Measurements from ENCODE around the gene PRKAG2. TPM values are rescaled to one million over a fixed set of nuclear protein-coding genes. Genes with fewer than 3 reads are reported as not detected.

Gene PRKAG2
- polyA plus RNA-seq, 2 donors, result 9.0 to 11.2 TPM

DNA sequence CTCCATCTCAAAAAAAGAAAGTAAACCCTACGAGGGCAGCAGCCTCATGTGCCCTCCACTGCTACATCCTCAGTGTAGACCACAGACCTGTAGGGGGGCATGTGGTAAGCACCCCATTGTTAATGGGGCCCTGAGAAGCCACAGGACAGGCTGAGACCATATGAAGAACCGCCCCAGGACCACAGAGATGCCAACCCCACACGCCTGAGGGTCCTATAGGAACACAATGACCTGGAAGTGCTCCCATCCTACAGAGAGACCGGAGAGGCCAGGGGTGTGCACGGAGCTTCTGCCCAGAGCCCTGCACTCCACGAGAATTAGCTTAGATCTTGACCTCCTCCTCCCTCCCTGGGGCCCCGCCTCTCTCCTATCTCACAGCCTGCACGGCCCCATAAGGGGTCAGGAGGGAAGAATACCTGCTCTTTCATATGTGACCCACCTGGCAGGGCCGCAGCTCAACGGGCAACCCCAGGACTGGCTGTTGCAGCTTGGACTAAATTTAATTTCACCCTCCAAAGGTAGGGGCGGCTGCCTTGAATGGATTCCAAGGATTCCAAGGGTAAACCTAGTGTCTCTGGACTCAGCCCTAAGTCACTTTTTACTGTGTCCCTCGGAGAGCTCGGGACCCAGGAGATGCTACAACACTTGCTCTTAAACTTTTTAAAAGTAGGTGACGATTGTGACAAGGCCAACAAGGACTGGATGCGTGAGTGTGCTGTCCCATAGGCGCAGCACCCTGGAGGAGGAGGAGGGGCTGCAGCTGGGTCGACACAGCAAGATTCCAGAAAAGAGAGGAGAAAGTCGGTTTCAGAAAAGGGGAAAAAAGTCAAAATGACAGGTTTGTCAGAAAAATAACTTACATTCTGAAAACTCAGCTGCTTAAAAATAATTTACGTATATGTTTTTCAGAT lies 24.2 kb downstream of the PRKAG2 start:
- Histone ChIP-seq H3K27ac (ENCODE audit: low read depth in 2 of 2, low read length in 1 of 2) (no peak overlapping the region), H3K36me3 (ENCODE audit: control insufficient read depth in 2 of 2, insufficient read depth in 2 of 2, low read length in 1 of 2) (no peaks in the 10 kb centered on the region), H3K4me1 (ENCODE audit: control insufficient read depth in 2 of 2, insufficient read depth in 2 of 2, low read length in 1 of 2) (peaks cover 0 to 20% of the 10 kb centered on the region in 2 donors), H3K27me3 (ENCODE audit: control insufficient read depth in 1 of 2, insufficient read depth in 2 of 2, low read length in 2 of 2) (no peaks in the 10 kb centered on the region), H3K4me3 (ENCODE audit: low read depth in 1 of 2, low read length in 2 of 2) (no peak overlapping the region), H3K9me3 (ENCODE audit: control insufficient read depth in 2 of 2, insufficient read depth in 1 of 2, low read depth in 1 of 2, low read length in 1 of 2) (no peaks in the 10 kb centered on the region)
- WGBS, 2 donors, result 89% methylated on average over 19 of the region's 19 CpGs

DNA sequence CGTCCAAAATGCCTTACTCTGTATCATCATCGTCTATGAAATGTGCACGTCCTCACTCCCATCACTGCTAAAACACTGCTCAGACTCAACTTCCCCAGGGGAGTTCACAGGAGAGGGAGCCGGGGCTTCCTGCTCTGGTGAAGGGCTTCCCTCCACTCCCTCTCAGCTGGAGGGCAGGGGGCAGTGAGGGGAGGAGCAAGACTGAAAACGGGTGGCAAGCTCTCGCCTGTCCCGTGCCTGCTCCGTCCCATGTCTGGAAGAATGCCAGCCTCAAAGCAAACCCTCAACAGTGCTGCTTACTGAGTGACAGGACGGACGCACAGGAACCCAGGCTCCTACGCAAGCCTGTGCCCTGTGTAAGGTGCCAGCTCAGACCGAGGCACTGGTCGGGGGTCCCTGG lies 25.1 kb downstream of the PRKAG2 start:
- Histone ChIP-seq H3K27me3 (ENCODE audit: control insufficient read depth in 1 of 2, insufficient read depth in 2 of 2, low read length in 2 of 2) (no peaks in the 10 kb centered on the region), H3K4me1 (ENCODE audit: control insufficient read depth in 2 of 2, insufficient read depth in 2 of 2, low read length in 1 of 2) (peaks cover 0 to 20% of the 10 kb centered on the region in 2 donors), H3K9me3 (ENCODE audit: control insufficient read depth in 2 of 2, insufficient read depth in 1 of 2, low read depth in 1 of 2, low read length in 1 of 2) (no peaks in the 10 kb centered on the region), H3K36me3 (ENCODE audit: control insufficient read depth in 2 of 2, insufficient read depth in 2 of 2, low read length in 1 of 2) (no peaks in the 10 kb centered on the region), H3K4me3 (ENCODE audit: low read depth in 1 of 2, low read length in 2 of 2) (peak overlapping the region; percentile 11 to 20), H3K27ac (ENCODE audit: low read depth in 2 of 2, low read length in 1 of 2) (peak overlapping the region; percentile 18 to 82)
- 29 to 35% methylated on average over 13 of the region's 13 CpGs for WGBS, 2 donors

DNA sequence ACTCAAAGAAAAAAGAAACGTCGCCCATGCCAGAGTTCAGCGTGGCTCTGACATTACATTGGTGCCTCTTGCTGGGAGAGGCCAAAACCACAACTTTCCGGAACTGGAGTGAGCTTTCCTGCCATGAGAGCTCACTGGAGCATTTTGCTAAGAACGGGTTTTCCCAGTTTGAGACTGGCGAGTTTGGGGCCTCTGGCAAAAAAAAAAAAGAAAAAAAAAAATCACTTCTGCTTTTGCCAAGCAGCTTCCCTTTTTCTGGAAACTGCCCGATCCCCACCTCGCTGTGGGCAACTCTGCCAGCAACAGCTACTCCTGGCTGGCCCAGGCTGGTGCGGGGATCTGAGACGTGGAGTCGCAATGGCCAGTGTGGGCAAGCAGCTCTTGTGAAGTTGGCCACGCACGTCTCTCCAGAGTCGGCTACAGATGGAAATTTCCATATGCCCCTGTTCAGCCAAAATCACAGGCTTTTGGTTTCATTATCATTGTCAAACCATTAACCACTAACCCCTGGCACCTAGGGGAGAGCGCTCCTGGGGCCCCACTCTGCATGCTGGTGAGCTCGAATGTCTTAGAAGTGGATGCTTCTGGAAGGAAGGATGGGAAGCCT lies 25.7 kb downstream of the PRKAG2 start:
- 37 to 46% methylated on average over 16 of the region's 16 CpGs for WGBS, 2 donors
- H3K36me3 ChIP-seq (ENCODE audit: control insufficient read depth in 2 of 2, insufficient read depth in 2 of 2, low read length in 1 of 2), result no peaks in the 10 kb centered on the region
- no peaks in the 10 kb centered on the region for H3K27me3 ChIP-seq (ENCODE audit: control insufficient read depth in 1 of 2, insufficient read depth in 2 of 2, low read length in 2 of 2)
- H3K4me3 ChIP-seq (ENCODE audit: low read depth in 1 of 2, low read length in 2 of 2), result peak overlapping the region in 1 of 2 donors; percentile 20
- H3K4me1 ChIP-seq (ENCODE audit: control insufficient read depth in 2 of 2, insufficient read depth in 2 of 2, low read length in 1 of 2), result peaks cover 0 to 20% of the 10 kb centered on the region in 2 donors
- peak overlapping the region; percentile 68 to 82 for H3K27ac ChIP-seq (ENCODE audit: low read depth in 2 of 2, low read length in 1 of 2)
- H3K9me3 ChIP-seq (ENCODE audit: control insufficient read depth in 2 of 2, insufficient read depth in 1 of 2, low read depth in 1 of 2, low read length in 1 of 2), result no peaks in the 10 kb centered on the region

DNA sequence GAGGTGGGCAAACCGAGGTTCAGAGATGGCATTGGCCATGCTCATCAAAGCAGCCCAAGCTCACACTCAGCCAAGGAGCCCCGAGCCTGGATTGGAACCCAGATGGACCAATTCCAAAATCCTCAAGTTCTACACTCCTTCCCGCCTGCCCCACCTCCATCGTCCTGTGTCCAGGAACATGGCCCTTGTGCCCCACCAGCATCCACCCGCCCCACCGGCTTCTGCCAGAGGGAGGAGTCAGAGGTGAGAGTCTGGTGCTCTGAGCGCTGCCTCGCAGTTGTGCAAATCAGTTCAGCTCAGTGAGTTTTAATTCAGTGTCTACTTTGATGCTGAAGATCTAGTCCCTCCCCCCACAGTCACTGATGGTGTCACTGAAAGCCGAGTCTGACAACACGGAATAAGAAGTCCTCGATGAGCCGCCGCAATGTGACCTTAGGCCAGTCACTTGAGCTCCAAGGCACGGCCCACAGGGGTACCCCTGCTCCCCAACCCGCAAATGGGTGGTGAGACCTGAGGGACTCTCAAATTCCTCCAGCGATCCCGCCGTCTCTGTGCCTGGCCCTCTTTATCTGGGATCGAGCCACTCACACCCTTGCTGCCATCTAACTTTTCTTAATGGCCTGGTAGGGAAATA lies 26.3 kb downstream of the PRKAG2 start:
- Histone ChIP-seq H3K27me3 (ENCODE audit: control insufficient read depth in 1 of 2, insufficient read depth in 2 of 2, low read length in 2 of 2) (no peaks in the 10 kb centered on the region), H3K9me3 (ENCODE audit: control insufficient read depth in 2 of 2, insufficient read depth in 1 of 2, low read depth in 1 of 2, low read length in 1 of 2) (no peaks in the 10 kb centered on the region), H3K4me3 (ENCODE audit: low read depth in 1 of 2, low read length in 2 of 2) (no peak overlapping the region), H3K36me3 (ENCODE audit: control insufficient read depth in 2 of 2, insufficient read depth in 2 of 2, low read length in 1 of 2) (no peaks in the 10 kb centered on the region), H3K4me1 (ENCODE audit: control insufficient read depth in 2 of 2, insufficient read depth in 2 of 2, low read length in 1 of 2) (peaks cover 0 to 20% of the 10 kb centered on the region in 2 donors), H3K27ac (ENCODE audit: low read depth in 2 of 2, low read length in 1 of 2) (peak overlapping the region; percentile 68 to 70)
- WGBS, 2 donors, result 73 to 82% methylated on average over 19 of the region's 19 CpGs

DNA sequence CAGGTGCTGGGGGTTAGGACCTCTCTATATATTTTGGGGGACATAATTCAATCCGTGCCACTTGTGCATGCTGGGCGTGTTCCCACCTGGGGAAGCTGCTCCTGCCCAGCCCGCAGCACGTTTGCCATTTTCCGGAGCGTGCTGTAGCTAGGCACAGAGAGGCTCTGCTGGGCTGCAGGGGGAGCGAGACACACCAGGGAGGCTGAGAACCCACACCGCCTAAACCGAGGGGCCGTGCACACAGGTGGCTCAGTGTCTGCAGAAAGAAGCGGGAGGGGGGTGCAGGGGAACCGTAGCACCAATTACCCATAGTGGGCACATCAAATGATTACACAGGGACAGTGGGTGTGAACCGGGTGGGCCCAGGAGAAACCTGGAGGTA lies 27.0 kb downstream of the PRKAG2 start:
- Histone ChIP-seq H3K36me3 (ENCODE audit: control insufficient read depth in 2 of 2, insufficient read depth in 2 of 2, low read length in 1 of 2) (no peaks in the 10 kb centered on the region), H3K4me3 (ENCODE audit: low read depth in 1 of 2, low read length in 2 of 2) (no peak overlapping the region), H3K27ac (ENCODE audit: low read depth in 2 of 2, low read length in 1 of 2) (no peak overlapping the region), H3K9me3 (ENCODE audit: control insufficient read depth in 2 of 2, insufficient read depth in 1 of 2, low read depth in 1 of 2, low read length in 1 of 2) (no peaks in the 10 kb centered on the region), H3K27me3 (ENCODE audit: control insufficient read depth in 1 of 2, insufficient read depth in 2 of 2, low read length in 2 of 2) (no peaks in the 10 kb centered on the region), H3K4me1 (ENCODE audit: control insufficient read depth in 2 of 2, insufficient read depth in 2 of 2, low read length in 1 of 2) (peaks cover 0 to 20% of the 10 kb centered on the region in 2 donors)
- 97 to 98% methylated on average over 13 of the region's 13 CpGs for WGBS, 2 donors

DNA sequence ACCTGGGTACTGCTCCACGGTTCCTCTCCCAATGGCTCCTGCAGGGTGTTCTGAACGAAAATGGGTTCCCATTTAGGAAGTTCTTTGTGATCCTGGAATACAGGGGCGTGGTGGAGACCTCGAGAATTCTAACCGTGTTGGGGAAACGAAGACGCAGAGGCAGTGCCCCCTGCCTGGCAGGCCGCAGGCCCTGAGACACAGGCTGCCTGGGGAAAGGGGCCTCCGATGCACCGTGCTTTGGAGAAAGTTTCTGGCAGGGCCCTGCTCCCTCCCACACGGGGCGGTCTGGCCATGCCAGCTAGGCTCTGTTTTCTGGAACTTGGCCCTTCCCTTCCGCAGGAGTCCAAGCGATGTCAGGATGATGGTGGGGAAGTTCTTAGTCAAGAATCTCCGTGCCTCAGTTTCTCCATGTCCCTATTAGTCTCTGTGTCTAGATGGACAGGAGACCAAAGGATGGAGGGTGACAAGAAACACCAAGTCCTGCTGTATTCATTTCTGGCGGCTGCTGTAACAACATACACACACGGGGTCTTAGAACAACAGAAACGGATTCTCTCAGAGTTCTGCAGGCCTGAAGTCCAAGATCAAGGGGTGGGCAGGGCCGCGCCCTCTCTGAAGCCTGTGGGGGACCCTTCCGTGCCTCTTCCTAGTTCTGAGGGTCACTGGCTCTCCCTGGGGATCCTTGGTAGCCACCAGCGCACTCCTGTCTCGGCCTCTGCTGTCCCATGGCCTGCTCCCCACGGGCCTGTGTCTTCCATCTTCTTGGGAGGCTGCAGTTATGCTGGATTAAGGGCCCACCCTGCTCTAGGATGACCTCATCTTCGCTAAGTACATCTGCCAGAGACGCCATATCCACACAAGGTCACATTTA lies 27.7 kb downstream of the PRKAG2 start:
- 92 to 93% methylated on average over 26 of the region's 26 CpGs for WGBS, 2 donors
- Histone ChIP-seq H3K4me1 (ENCODE audit: control insufficient read depth in 2 of 2, insufficient read depth in 2 of 2, low read length in 1 of 2) (peaks cover 0 to 14% of the 10 kb centered on the region in 2 donors), H3K36me3 (ENCODE audit: control insufficient read depth in 2 of 2, insufficient read depth in 2 of 2, low read length in 1 of 2) (no peaks in the 10 kb centered on the region), H3K27ac (ENCODE audit: low read depth in 2 of 2, low read length in 1 of 2) (no peak overlapping the region), H3K27me3 (ENCODE audit: control insufficient read depth in 1 of 2, insufficient read depth in 2 of 2, low read length in 2 of 2) (no peaks in the 10 kb centered on the region), H3K9me3 (ENCODE audit: control insufficient read depth in 2 of 2, insufficient read depth in 1 of 2, low read depth in 1 of 2, low read length in 1 of 2) (no peaks in the 10 kb centered on the region), H3K4me3 (ENCODE audit: low read depth in 1 of 2, low read length in 2 of 2) (no peak overlapping the region)

DNA sequence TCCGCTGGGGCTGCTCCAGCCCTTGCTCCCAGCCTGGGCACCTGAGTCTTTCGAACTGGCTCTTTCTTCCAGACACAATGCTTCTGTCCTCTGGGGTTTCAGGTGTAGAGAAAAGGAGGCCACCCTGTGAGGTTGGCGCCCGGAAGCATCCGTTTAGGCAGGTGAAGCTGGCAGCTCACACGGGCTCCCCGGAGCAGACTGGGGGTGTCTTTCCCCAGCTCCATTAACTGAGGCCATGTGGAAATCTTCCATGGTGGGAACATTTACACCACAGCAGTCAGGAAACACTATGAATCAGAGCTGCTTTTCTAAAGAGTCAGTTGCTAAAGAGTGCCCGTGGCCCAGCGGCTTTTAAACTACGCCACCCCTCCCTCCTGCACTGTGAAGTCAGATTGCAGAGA lies 29.2 kb downstream of the PRKAG2 start:
- Histone ChIP-seq H3K36me3 (ENCODE audit: control insufficient read depth in 2 of 2, insufficient read depth in 2 of 2, low read length in 1 of 2) (no peaks in the 10 kb centered on the region), H3K9me3 (ENCODE audit: control insufficient read depth in 2 of 2, insufficient read depth in 1 of 2, low read depth in 1 of 2, low read length in 1 of 2) (no peaks in the 10 kb centered on the region), H3K4me3 (ENCODE audit: low read depth in 1 of 2, low read length in 2 of 2) (no peak overlapping the region), H3K27me3 (ENCODE audit: control insufficient read depth in 1 of 2, insufficient read depth in 2 of 2, low read length in 2 of 2) (no peaks in the 10 kb centered on the region), H3K4me1 (ENCODE audit: control insufficient read depth in 2 of 2, insufficient read depth in 2 of 2, low read length in 1 of 2) (peaks cover 0 to 13% of the 10 kb centered on the region in 2 donors), H3K27ac (ENCODE audit: low read depth in 2 of 2, low read length in 1 of 2) (no peak overlapping the region)
- WGBS, 2 donors, result 92 to 93% methylated on average over 10 of the region's 10 CpGs

DNA sequence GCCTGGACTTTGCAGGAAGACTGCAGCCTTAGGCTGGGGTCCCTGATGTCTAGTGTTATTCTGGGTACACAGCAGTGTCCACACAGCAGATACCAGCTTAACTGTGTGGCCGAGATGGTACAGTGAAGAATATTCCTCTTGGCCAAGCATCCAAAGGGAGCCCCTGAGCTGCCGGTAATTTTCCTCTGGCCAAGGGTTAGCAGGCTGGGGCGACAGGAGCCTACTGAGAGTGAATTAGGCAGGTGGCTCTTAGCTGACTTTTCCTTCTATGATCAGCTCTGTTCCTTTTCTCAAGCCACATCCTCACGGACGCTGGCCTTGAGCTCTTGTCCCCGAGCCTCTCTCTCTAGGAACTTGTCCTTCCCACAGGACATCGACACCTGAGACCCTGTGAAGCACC lies 29.8 kb downstream of the PRKAG2 start:
- Histone ChIP-seq H3K36me3 (ENCODE audit: control insufficient read depth in 2 of 2, insufficient read depth in 2 of 2, low read length in 1 of 2) (no peaks in the 10 kb centered on the region), H3K27ac (ENCODE audit: low read depth in 2 of 2, low read length in 1 of 2) (no peak overlapping the region), H3K4me1 (ENCODE audit: control insufficient read depth in 2 of 2, insufficient read depth in 2 of 2, low read length in 1 of 2) (peaks cover 0 to 13% of the 10 kb centered on the region in 2 donors), H3K27me3 (ENCODE audit: control insufficient read depth in 1 of 2, insufficient read depth in 2 of 2, low read length in 2 of 2) (no peaks in the 10 kb centered on the region), H3K9me3 (ENCODE audit: control insufficient read depth in 2 of 2, insufficient read depth in 1 of 2, low read depth in 1 of 2, low read length in 1 of 2) (no peaks in the 10 kb centered on the region), H3K4me3 (ENCODE audit: low read depth in 1 of 2, low read length in 2 of 2) (no peak overlapping the region)
- 86 to 89% methylated on average over 7 of the region's 7 CpGs for WGBS, 2 donors
